ENCODE data around the gene GPR18.
A peak's percentile ranks its signal among the peaks of the same experiment; 100 is the strongest.
"Not testable (repeated sequence)": the region's sequence is repeated elsewhere in the genome, so short reads cannot be mapped to it uniquely, and the experiment has no call there.

GPR18 gene

DNA sequence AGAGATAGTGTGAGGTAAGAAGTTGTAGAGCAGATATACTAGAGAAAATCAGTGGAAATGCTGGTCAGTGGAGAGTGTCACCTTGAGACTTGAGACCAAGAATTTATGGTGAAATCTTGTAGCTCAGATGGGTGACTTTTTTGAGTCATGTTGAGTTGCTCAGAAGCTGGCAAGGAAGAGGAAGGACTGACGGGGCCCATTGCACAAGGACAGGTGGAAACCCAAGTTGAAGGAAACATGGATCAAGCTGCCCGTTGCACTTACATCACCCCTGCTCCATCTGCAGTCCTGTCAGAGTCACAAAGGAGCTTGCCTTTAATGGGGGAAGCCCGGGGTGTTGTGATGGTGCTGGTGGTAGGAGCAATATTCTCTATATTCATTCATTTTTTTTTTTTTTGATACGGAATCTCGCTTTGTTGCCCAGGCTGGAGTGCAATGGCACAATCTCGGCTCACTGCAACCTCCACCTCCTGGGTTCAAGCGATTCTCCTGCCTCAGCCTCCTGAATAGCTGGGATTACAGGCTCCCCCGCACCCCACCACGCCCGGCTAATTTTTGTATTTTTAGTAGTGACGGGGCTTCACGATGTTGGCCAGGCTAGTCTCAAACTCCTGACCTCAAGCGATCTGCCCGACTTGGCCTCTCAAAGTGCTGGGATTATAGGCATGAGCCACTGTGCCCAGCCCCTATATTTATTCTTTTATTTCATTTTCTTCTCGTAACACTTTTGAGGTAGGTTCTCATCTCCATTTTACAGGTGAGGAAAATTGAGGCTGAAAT is 30.1 kb downstream of the GPR18 start:
- no peak for DNase-seq

DNA sequence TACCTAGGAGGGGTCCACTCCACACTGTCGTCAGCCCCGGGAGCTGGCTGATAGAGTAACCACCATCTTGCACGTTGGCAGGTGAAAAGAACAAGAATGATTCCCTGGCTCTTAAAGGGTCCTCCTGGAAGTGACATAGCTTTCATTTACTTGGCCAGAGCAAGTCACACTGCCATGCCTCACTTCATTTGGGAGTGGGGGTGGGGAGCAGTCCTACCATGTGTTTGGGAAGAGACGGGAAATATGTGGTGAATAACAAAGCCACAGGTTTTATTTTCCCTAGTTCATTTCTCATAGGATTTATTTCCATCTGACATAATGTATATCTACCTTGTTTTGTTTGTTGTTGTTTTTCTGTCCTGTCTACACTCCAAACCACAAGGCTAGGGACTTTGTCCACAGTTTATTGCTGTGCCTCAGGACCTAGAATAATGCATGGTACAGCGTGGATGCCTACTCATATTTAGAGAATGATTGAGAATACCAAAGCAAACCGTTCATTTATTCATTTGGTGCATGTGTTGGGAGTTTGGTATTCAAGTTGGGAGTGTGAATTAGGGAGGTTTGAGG is 30.8 kb downstream of the GPR18 start:
- no peak for DNase-seq

DNA sequence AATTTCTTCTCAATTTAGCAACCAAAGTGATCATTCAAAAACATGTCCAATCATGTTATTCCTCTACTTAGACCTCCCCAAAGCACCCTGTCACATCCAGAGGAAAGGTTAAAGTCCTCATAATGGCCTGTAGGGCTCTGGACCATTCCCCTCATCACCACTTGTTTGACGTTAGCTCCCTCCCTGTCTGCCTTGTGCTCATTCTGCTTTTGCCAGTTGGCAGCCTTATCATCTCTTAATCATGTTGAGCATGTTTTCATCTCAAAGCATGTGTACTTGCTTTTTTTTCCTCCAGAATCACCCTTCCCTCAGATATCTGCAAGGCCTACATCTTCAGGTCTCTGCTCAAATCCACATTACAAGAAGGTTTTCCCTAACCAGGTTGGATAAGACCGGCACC is 31.7 kb downstream of the GPR18 start:
- no peak for DNase-seq

DNA sequence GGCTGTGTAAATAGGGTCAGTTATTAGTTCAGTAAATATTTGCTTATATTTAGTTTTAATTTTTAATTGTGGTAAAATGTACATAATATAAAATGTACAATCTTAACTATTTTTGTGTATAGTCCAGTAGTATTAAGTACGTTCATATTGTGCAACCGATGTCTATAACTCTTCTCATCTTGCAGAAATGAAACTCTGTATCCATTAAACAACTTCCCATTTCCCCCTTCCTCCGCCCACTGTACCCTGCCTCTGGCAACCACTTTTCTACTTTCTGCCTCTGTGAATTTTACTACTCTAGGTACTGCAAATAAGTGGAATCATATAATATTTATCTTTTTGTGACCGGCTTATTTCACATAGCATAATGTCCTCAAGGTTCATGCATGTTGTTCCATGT is 33.1 kb downstream of the GPR18 start:
- DNase-seq = no peak

DNA sequence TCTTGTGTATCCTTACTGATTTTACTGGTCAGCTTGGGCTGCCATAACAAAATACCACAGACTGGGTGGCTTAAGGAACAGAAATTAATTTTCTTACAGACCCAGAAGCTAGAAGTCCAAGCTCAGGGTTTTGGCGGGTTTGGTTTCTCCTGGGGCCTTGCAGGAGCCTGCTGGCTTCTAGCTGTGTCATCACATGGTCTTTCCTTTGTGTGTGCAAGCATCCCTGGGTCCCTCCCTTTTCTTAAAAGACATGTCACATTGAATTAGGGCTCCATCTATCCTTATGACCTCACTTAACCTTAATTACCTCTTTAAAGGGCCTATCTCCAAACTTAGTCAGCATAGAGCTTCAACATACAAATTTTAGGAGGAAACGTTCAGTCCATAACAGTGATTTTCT is 34.2 kb downstream of the GPR18 start:
- no peak for DNase-seq

DNA sequence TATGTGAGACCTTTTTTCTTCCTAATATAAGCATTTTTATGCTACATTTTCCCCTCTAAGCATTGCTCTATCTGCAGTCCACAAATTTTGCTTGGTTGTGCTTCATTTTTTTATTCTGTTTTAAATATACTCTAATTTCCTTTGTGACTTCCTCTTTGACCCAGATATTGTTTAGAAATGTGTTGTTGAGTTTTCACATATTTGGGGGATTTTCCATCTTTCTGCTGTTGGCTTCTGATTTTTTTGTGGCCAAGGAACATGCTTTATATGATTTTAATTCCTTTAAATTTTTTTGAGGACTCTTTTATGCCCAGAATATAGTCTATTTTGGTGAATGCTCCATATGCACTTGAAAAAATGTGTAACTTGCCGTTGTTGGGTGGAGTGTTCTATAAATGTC is 34.6 kb downstream of the GPR18 start:
- DNase-seq = no peak

DNA sequence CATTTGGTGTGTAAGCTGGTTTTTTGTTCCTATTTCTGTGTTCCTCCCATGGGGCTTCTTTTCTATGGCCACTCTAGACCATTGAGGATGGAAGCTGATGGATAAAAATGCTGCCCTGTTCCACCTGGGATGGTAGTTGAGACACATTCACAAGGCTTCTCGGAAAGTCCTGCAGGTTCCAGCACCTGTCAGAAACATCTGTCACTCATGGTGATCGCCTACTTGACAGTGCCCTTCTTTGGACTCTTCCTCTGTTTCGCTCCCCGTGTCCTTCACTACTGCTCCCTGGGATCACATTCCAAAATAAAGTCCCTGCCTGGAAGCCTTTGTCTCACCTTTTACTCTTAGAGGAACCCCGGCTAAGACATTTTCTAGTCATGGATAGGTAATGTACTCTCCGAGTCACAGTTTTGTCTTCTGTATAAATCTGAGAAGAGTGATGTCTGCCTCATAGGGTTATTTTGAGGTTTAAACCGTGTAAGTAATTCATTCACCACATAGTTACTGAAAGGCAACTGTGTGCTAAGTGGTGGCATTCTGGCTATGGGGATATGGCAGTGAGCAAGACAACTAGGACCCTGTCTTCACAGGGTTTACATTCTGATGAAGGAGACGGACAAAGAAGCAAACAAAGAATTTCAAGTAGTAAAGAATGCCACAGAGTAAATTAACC is 36.5 kb downstream of the GPR18 start:
- no peak for DNase-seq

DNA sequence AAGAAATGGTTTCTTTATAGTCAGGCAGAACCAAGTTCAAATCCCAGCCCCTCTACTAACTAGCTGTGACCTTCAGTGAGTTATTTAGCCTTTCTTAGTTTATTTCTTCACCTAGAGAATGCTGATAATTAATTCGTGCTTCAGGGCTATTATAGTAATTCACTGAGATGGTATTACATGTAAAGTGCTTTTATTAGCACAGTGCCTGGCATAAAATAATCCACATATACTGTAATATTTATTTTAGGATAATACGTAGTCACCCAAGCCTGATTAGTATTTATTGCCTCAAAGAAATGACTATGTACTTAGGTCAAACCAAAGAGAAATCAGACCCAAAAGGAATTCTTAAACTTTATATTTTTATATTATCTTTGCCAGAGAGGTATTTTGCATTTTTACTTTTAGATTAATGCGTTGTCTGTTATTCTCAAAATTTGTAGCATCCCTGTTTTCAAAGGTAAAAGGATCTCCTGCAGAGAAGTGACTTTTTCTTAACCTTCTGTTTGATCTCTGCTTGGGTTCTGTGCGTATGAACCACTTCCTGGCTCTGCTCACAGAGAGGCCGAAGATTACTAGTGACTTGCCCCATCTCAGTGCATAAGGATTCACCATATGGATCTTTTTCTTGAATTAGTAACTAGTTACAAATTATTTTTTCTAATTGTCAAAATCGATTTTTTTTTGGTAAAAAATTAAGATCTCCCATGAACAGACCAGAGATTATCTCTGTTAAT is 37.8 kb downstream of the GPR18 start:
- no peak for DNase-seq

DNA sequence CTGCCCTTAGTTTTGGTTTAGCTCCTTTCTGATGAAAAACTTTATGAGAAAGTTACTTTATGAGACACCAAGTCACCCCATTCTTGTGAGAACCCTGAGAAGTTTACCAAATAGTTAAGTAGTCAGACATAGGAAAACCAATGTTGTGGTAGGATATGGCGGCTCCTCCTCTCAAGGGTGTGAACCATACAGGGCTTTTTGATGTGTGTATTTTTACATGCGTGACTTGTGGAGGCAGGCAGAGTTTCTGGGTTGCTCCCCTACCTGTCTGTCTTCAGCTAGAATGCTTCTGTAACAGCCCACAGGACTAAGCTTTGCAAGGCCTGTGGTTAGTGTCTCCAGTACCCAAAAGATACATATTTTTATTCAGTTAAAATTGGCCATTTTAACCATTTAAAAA is 39.2 kb downstream of the GPR18 start:
- no peak for DNase-seq

DNA sequence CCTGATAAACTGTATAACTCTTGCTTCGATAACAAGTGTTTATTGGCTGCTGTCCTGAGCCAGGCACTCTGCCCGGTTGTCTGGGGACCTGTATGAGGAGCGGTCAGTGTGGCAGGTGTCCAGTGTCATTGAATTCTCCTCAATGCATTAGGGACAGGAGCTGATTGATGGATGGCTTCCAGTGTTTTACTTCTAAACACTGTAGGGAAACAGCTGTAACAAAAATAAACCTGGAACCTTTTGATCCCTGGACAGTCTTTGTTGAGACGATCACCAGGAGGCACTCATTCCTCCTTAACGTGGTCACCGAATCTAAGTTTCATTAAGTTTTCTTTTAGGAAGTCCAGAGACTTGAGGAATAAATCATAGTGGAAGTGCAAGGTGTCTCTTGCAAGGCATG is 39.6 kb downstream of the GPR18 start:
- peak; percentile 76 for DNase-seq

DNA sequence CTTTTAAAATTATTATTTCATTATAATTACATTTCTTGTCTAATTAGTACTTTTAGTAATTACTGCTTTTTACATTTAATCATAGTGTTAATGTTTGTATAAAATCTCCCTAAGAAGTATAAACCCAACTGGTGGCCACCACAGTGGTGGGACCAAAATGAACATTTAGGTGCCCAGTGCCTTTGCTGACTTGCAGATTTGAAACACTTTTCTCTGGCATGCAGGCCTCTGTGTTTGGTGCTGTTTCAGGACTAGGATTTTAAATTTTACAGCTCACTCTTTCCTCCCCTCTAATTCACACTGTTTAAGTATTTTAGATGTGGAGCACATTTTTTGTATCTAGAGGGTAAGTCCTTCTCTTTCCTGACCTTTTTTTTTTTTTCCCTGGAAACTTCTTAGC is 40.1 kb downstream of the GPR18 start:
- no peak for DNase-seq

DNA sequence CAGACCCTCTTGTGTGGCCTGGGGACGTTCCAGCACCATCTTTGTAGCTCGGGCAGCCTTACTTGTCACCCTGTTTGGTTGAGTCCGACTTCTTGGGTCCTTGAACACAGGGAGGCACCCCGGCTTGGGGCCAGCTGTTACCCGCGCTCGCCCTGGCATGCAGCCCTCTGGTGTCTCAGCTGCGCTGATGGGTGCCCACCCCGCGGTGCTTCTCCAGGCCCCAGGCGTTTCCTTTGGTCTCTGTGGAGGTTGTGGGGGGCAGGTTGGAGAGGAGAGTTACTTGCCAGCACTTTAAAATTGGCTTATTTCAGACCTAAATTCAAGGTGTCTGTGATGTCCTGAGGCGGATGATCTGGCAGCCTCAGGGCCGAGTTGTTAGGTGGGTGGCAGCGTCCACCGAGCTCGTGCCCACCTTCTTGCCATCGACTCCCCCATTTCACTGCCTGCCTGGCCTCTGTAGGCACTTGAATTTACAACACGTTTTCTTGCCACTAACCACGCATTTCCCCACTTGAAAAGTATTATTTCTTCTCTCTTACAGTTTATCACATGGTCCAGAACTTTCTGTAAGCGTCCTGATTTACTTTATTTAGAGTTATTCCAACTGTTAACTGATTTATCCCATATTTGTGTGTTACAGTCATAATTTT is 40.6 kb downstream of the GPR18 start:
- peak; percentile 42 for DNase-seq

DNA sequence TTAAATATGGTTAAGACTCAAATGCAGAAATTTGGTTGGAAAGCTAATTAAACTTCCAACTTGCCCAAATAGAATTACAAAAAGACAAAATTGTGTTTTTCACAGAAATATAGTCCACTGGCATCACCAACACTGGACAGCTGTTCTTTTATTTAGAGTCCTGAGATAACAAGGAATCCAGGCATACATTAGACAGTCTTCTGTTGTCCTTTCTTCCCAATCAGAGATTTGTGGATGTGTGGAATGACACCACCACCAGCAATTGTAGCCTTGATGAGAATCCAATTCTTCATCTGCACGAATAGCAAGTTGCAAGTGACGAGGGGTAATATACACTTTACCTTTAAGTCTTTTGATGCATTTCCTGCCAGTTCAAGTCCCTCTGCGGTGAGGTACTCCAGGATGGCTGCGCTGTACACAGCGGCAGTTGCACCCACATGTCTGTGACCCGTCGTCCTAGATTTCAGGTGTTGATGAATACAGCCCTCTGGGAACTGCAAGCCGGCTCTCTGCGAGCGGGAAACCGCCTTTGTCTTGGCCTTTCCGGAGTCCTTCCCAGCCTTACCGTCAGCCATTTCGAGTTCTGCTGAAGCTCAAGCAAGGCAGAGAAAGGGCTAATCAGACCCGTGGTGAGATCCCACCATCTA is 42.9 kb downstream of the GPR18 start:
- no peak for DNase-seq

DNA sequence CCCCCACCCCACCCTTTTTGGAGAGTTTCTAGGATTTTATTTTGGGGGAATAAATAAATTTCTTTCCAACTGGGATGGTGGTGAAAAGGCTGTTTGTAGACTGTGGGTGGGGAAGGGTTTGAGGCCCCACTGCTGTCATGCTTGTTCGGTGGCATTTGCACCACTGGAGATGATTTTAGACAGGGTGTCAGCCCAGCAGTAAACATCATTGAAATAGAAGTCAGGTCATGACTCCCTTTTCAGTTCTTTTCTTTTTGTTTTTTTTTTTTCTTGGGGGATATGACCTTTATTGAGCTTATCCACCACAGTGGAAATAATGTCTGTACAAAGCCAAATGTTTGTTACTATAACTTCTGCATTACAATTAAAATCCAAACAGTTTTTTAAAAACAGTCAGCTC is 43.4 kb downstream of the GPR18 start:
- no peak for DNase-seq

DNA sequence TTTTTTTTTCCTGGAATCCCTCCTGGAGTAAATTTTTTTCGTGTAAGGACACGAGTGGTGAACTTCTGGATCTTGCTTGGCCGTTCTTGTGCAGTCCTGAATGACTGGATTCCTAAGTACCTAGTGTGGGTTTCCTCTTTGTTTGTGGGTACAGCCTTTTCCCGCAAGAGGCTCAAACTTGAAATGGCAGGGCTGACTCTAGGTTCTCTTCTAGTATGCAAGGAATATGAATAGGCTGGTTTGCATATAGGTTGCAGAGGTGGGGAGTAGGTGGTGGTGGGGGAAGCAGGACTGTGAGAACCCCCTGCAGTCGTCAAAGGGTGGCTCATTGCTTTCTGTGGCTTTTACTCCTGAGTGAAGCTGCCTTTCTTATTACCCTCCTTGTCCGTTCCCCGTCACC is 43.9 kb downstream of the GPR18 start:
- DNase-seq = no peak

DNA sequence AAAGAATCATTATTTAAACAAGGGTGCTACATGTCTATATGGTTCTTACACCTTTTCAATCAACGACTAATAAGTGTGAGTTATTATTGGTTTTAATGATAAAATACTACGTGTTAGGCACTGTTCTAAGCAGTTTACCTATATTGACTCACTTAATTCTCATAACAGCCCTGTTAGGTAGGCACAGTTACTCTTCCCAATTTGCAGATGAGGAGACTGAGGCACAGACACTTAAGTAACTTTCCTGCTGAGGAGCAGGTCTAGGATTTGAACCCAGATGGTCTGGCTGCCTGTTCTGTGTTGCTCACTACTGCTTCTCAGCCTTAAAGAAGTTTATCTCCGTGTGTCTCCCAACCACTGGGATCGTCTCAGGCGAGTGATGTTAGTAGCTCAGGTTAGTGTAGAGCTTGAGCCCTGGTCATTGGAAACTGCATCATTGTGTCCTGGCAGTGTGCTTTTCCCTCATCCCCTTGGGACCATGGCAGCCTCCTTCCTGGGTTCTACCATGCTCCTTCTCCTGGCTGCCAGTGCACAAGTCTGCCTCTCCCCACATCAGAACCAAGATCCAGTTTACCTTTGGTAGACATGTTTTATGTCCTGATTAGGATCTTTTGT is 46.7 kb downstream of the GPR18 start:
- no peak for DNase-seq

DNA sequence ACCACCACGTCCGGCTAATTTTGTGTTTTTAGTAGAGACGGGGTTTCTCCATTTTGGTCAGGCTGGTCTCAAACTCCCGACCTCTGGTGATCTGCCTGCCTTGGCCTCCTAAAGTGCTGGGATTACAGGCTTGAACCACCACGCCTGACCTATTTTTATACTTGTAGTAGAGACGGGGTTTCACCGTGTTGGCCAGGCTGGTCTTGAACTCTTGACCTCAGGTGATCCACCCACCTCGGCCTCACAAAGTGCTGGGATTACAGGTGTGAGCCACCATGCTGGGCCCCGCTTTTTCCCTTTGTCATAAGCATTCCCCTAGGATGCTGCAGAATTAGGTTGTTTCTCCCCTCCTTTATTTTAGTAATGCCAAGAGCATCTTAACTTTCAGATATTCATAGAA is 47.6 kb downstream of the GPR18 start:
- DNase-seq = not testable (repeated sequence)

DNA sequence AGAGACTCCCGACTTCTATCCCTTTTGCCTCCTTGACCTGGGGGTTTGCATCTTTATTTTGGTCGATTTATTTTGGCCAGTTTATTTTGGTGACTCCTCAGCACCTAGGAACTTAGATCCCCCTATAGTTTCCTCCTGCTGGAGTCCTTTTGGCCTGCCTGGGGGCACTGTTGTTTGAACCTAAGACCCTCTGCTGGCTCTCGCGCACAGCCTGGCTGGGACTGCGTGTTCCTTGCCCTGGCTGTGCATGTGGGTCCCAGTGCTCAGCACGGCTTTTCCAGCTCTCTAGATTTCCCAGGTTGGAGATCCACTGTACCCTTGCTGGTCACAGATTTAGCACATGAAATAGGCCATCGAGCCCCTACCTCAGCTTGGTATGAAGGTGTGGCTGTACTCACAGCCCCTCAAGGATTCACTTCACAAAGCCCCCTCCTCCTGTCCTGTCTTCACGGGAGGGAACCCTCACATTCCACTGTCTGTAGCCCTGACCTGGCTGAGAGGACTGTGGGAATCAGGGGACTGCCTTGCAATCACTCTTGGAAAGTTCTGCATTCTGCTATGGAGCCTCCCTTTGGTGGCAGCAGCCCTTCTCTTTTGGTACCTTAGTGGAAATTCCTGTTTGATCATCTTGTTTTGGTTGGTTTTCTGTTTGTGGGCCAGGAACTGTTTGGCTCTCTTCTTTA is 49.2 kb downstream of the GPR18 start:
- no peak for DNase-seq

DNA sequence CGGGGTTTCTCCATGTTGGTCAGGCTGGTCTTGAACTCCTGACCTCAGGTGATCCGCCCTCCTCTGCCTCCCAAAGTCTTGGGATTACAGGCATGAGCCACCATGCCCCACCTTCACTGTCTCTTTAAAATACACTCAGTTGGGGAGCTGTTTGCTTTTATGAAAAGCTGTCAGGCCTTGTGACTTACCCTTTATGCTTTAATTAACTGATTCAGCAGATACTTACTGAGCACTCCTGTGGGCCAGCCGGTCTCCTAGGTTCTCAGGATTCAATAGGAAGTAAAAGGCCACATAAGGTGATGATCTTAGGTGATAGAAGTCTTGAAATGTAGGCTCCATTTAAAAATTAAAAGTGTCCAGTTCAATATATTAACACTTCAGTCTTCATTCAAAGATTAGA is 50.0 kb downstream of the GPR18 start:
- DNase-seq = no peak

DNA sequence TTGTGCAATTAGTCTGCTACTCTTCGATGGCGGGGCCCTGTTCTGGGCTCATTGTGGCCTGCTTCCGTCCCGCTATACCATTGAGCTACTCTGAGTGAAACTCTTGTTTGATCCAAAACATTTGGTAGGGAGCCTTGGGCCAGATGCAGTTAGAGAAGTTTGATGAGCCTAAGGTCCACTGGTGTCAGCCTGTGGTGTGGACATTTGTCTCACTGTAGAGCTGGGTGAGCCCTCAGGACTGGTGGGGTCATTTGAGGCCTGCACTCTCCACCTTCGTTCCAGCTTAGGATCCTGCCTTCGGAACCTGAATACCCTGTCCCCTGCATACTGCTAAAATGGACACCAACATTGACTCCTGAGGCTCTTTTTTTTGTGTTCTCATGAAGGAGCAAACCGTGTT is 50.7 kb downstream of the GPR18 start:
- DNase-seq = no peak

DNA sequence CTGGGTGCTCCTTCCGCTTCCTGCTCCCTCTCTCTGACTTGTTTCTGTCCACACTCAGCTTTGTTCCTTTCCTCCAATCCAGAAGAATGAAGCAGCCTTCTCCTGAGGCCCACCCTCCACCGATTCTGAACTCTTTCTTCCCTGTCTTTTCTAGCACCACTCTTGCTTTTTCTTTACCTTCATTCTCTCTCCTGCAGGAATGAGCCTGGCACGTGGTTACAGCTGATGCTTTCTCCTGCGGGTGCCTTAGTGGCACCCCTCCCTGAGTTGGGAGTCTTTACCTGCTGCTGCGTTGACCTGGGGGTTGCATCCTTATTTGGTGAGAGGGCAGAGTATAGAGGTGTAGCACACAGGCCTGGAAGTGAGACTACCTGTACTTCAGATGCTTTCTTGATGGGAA is 51.3 kb downstream of the GPR18 start:
- no peak for DNase-seq

DNA sequence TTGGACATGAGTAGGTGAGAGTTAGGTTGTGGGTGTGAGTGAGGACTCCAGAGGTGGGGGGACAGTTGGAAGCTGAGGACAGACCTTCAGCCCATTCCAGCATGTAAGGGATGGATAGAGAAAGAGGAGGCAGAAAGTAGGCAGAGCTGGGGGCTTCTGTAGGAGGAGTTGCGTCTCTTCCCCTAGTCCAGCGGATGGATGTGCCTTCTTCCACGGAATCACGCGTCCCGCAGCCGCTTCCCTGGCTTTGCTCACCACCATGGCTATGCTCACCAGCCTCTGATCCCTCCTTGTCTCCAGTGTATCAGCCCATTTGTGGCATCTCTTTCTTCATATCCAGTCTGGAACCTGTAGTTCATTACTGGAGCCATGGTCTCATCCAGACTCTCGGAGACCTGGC is 52.0 kb downstream of the GPR18 start:
- no peak for DNase-seq

Measured in NCI-H1092 treated with DMSO at 0.1 percent for 48 hours (cell line).